Thymus (tissue), 11 donors: ENCODE data around the gene VPS13D. TPM values are rescaled to one million over a fixed set of nuclear protein-coding genes. Genes with fewer than 3 reads are reported as not detected.

Experiments used
- DNase-seq, 9 donors: peaks; one replicate each; pipeline ENCODE4 v3.0.0-alpha.2; 2013; ENCODE audit warnings: low spot score in 9 of 9, low read depth in 6 of 9, missing footprints in 1 of 9
- H3K27ac ChIP-seq, 2 donors: one replicate each; pipeline ENCODE4 v1.5.1; 2013; ENCODE audit warnings: control low read depth in 1 of 2, low read depth in 1 of 2, low read length in 1 of 2, mild to moderate bottlenecking in 1 of 2, moderate library complexity in 1 of 2
- H3K27me3 ChIP-seq, 2 donors: one replicate each; pipeline ENCODE4 v1.5.1; 2013; ENCODE audit warnings: low read length in 1 of 2; ENCODE audit not compliant: control insufficient read depth in 2 of 2, insufficient read depth in 1 of 2
- H3K36me3 ChIP-seq, 2 donors: one replicate each; pipeline ENCODE4 v1.5.1; 2013; ENCODE audit warnings: low read length in 1 of 2, mild to moderate bottlenecking in 1 of 2, moderate library complexity in 1 of 2; ENCODE audit not compliant: control insufficient read depth in 2 of 2, insufficient read depth in 2 of 2
- H3K4me1 ChIP-seq, 2 donors: one replicate each; pipeline ENCODE4 v1.5.1; 2013; ENCODE audit warnings: low read length in 2 of 2; ENCODE audit not compliant: control insufficient read depth in 2 of 2, insufficient read depth in 2 of 2
- H3K4me3 ChIP-seq, 2 donors: one replicate each; pipeline ENCODE4 v1.5.1; 2013; ENCODE audit warnings: low read length in 2 of 2, control low read depth in 1 of 2, mild to moderate bottlenecking in 1 of 2
- H3K9me3 ChIP-seq, 2 donors: one replicate each; pipeline ENCODE4 v1.5.1; 2013; ENCODE audit warnings: low read length in 1 of 2, mild to moderate bottlenecking in 1 of 2; ENCODE audit not compliant: control insufficient read depth in 2 of 2, insufficient read depth in 1 of 2
- WGBS: extraction: QIAGEN DNeasy Blood & Tissue Kit; methylation state at CpG from one replicate; pipeline ENCODE4 v1.1.7; 2013; 5-methylcytosine and 5-hydroxymethylcytosine counted together
- polyA plus RNA-seq: library from polyadenylated mRNA; stranded (reverse); fragments of 200-250 nt; gene quantifications from one replicate; pipeline ENCODE4 v1.2.3, GENCODE V29; 2013
- total RNA-seq: library from RNA; stranded (reverse); fragments of 120-200 nt; gene quantifications from one replicate; pipeline ENCODE4 v1.2.4, GENCODE V29; 2013
- donor health status: healthy.

VPS13D gene
- total and polyA plus RNA-seq, 2 donors: 10.2 to 21.7 TPM

GRCh38 chr1:12525311-12526181, 295.7 kb downstream of the VPS13D start:
- H3K27me3 ChIP-seq: no peaks in the 10 kb centered on the region
- no peaks in the 10 kb centered on the region for H3K9me3 ChIP-seq
- H3K4me1 ChIP-seq: no peaks in the 10 kb centered on the region
- H3K4me3 ChIP-seq: no peak overlapping the region
- no peak overlapping the region for H3K27ac ChIP-seq
- 96% methylated on average over 13 of the region's 13 CpGs for WGBS
- no peak for DNase-seq
- no peaks in the 10 kb centered on the region for H3K36me3 ChIP-seq

DNA sequence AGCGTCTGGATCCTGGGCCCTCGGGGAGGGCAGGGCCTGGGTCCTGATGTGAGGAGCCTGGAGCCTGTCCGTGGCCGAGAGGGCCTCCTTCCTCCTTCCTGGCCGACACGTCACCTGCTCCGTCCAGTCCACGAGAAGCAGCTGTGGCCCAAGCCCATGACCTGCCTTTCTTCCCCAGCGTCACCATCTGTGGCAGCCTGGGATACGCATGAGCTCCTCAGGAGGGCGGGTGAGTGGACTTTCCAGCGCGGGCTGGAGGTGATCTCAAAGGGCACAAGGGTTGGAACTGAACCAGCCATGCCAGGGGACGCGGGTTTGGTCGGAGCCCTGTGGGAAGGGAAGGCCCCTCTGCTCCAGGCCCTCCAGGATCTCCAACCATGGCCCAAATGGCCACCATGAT, 297.7 kb downstream of the VPS13D start:
- Histone ChIP-seq H3K27ac (no peak overlapping the region), H3K36me3 (no peaks in the 10 kb centered on the region), H3K27me3 (no peaks in the 10 kb centered on the region), H3K4me3 (no peak overlapping the region), H3K4me1 (no peaks in the 10 kb centered on the region), H3K9me3 (no peaks in the 10 kb centered on the region)
- WGBS: 98% methylated on average over 16 of the region's 16 CpGs
- DNase-seq: no peak

DNA sequence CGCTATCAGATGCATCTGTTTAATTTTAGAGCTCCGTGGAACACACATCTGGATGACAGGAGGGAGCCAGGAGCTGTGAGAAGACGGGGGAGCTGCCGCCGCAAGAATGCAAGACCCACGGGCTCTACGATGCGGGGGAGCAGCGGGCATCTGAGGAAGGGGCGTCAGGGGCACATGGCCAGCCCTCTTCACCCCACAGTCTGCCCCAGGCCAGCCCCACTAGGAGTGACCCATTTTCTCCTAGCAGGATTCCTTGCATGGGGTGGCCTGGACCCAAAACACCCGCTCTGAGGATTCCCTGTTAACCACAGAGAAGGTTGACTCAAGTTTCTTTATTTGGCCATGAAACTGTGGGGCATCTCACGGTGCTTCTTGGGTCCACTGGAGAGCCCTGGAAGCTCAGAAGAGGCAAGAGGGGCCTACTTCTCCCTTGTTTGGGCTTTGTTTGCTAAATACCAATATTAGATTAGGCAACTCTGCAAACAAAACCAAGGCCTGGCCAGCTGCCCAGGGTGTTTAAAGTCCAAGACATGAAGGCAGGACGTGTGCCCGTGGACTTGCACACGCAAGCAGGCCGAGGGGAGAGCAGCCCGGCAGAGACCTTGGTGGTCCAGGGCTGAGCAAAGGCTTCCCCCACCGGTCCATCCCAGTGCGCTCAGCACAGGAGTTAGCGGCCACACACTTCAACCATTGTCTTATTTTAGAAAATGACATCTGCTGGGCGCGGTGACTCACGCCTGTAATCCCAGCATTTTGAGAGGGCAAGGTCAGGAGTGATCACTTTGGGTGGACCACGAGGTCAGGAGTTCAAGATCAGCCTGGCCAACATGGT, 298.4 kb downstream of the VPS13D start:
- Histone ChIP-seq H3K4me3 (no peak overlapping the region), H3K4me1 (no peaks in the 10 kb centered on the region), H3K36me3 (no peaks in the 10 kb centered on the region), H3K27ac (no peak overlapping the region), H3K27me3 (no peaks in the 10 kb centered on the region), H3K9me3 (no peaks in the 10 kb centered on the region)
- WGBS: 97% methylated on average over 24 of the region's 24 CpGs
- no peak for DNase-seq

GRCh38 chr1:12529640-12530174, 299.9 kb downstream of the VPS13D start:
- H3K4me3 ChIP-seq: no peak overlapping the region
- no peak for DNase-seq
- H3K9me3 ChIP-seq: no peaks in the 10 kb centered on the region
- no peaks in the 10 kb centered on the region for H3K36me3 ChIP-seq
- 97% methylated on average over 3 of the region's 3 CpGs for WGBS
- H3K27ac ChIP-seq: no peak overlapping the region
- H3K4me1 ChIP-seq: no peaks in the 10 kb centered on the region
- no peaks in the 10 kb centered on the region for H3K27me3 ChIP-seq

- Histone ChIP-seq H3K4me3 (no peak overlapping the region), H3K4me1 (no peaks in the 10 kb centered on the region), H3K36me3 (no peaks in the 10 kb centered on the region), H3K27ac (no peak overlapping the region), H3K27me3 (no peaks in the 10 kb centered on the region), H3K9me3 (peaks cover 0 to 3% of the 10 kb centered on the region in 2 donors)
- DNase-seq: no peak
- WGBS: 87% methylated on average over 11 of the region's 11 CpGs
Measured at GRCh38 chr1:12530462-12531178, 300.8 kb downstream of the VPS13D start.

- 91% methylated on average over 1 of the region's 1 CpG for WGBS
- H3K27ac ChIP-seq: no peak overlapping the region
Measured at GRCh38 chr1:12531179-12531499, 301.3 kb downstream of the VPS13D start.

DNA sequence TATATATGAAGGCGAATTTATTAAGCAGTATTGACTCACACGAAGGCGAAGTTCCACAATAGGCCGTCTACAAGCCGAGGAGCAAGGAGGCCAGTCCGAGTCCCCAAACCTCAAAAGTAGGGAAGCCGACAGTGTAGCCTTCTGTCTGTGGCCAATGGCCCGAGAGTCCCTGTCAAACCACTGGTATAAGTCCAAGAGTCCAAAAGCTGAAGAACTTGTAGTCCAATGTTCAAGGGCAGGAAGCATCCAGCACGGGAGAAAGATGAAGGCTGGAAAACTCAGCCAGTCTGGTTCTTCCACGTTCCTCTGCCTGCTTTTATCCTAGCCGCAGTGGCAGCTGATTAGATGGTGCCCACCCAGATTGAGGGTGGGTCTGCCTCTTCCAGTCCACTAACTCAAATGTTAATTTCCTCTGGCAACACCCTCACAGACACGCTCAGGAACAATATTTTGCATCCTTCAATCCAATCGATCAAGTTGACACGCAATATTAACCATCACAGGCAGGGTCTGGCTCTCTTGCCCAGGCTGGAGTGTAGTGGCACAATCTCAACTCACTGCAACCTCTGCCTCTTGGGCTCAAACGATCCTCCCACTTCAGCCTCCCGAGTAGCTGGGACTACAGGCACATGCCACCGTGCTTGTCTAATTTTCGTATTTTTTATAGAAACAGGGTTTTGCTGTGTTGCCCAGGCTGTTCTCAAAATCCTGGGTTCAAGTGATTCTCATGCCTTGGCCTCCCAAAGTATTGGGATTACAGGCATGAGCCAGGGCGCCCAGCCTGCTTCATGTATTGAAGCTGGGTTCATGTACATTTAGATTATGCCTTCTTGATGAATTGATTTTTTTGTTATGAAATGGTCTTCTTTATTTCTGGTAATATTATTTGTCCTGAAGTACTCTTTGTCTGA, 302.8 kb downstream of the VPS13D start:
- peaks cover 0 to 3% of the 10 kb centered on the region in 2 donors for H3K9me3 ChIP-seq
- H3K27me3 ChIP-seq: no peaks in the 10 kb centered on the region
- H3K36me3 ChIP-seq: no peaks in the 10 kb centered on the region
- H3K4me1 ChIP-seq: no peaks in the 10 kb centered on the region
- peak overlapping the region in 1 of 2 donors; percentile 27 for H3K27ac ChIP-seq
- no peak overlapping the region for H3K4me3 ChIP-seq
- DNase-seq: no peak
- WGBS: 98% methylated on average over 19 of the region's 19 CpGs

More at GRCh38 chr1:12531179-12531499, 301.3 kb downstream of the VPS13D start:
- DNase-seq: no peak
- H3K36me3 ChIP-seq: no peaks in the 10 kb centered on the region
- no peak overlapping the region for H3K4me3 ChIP-seq
- no peaks in the 10 kb centered on the region for H3K27me3 ChIP-seq
- peaks cover 0 to 3% of the 10 kb centered on the region in 2 donors for H3K9me3 ChIP-seq
- H3K4me1 ChIP-seq: no peaks in the 10 kb centered on the region

- WGBS: 87% methylated on average over 1 of the region's 1 CpG
- Histone ChIP-seq H3K36me3 (no peaks in the 10 kb centered on the region), H3K4me3 (no peak overlapping the region), H3K27ac (no peak overlapping the region), H3K9me3 (peaks cover 0 to 6% of the 10 kb centered on the region in 2 donors), H3K4me1 (no peaks in the 10 kb centered on the region), H3K27me3 (peaks cover 0 to 17% of the 10 kb centered on the region in 2 donors)
- DNase-seq: no peak
Measured at GRCh38 chr1:12536023-12536639, 306.3 kb downstream of the VPS13D start.
